Middle frontal gyrus (tissue), 1 donor: ENCODE measurements around the gene STARD7.
"Not testable (repeated sequence)": the region's sequence is repeated elsewhere in the genome, so short reads cannot be mapped to it uniquely, and the experiment has no call there.

Experiments
- DNase-seq: peaks from one replicate; pipeline ENCODE4 v3.0.0-alpha.2; 2015; ENCODE audit warnings: low spot score; ENCODE audit errors: extremely low spot score

Gene STARD7, protein sequence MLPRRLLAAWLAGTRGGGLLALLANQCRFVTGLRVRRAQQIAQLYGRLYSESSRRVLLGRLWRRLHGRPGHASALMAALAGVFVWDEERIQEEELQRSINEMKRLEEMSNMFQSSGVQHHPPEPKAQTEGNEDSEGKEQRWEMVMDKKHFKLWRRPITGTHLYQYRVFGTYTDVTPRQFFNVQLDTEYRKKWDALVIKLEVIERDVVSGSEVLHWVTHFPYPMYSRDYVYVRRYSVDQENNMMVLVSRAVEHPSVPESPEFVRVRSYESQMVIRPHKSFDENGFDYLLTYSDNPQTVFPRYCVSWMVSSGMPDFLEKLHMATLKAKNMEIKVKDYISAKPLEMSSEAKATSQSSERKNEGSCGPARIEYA

GRCh38 chr2:96208143-96209010, at the start of gene STARD7:
Gene STARD7 (minus strand): TSS chr2:96208827. CDS start chr2:96208434, 393 bp downstream.
- DNase-seq = peak; percentile 93

GRCh38 chr2:96257744-96258143, 49.1 kb upstream of the STARD7 start:
- not testable (repeated sequence) for DNase-seq

GRCh38 chr2:96256611-96257113, 48.0 kb upstream of the STARD7 start:
- DNase-seq = no peak

- DNase-seq = no peak
Measured at GRCh38 chr2:96254571-96254970, 45.9 kb upstream of the STARD7 start.

DNA sequence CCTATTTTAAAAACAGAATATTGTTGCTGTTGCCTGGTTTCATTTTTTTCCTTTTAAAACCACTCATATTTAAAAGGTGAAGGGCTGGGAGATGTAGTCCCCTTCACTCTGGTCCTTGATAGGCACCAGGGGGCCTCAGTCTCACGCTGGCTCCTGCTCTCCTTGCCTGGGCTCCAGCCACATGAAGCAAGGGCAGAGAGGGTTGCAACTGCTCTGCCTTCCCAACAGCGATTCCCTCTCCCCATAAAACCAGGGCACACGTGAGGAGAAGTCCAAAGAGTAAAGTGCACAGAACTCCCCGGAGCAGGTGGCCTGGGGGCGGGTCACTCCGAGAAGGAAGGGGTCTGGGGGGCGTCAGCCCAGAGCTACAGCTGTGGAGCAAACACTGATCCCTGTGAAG, 44.4 kb upstream of the STARD7 start:
- DNase-seq = no peak

DNA sequence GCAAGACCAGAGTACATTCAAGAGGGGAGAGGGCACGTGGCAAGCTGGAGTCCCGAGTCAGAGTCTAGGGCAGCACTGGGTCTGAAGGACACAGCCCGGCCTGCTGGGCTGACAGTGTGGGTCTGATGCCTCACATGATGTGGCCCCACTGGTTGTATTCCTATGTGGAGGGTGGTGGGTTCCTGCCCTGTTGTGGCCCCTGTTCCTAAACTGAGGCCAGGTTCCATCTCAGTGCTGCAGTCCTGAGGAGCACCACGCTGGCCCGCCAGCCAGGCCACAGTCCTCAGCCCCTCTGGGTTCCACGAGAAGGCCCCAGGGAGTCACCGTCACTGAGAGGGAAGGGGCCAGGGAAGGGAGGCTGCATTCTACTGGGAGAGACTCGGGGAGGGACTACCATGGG, 43.9 kb upstream of the STARD7 start:
- DNase-seq = no peak

DNA sequence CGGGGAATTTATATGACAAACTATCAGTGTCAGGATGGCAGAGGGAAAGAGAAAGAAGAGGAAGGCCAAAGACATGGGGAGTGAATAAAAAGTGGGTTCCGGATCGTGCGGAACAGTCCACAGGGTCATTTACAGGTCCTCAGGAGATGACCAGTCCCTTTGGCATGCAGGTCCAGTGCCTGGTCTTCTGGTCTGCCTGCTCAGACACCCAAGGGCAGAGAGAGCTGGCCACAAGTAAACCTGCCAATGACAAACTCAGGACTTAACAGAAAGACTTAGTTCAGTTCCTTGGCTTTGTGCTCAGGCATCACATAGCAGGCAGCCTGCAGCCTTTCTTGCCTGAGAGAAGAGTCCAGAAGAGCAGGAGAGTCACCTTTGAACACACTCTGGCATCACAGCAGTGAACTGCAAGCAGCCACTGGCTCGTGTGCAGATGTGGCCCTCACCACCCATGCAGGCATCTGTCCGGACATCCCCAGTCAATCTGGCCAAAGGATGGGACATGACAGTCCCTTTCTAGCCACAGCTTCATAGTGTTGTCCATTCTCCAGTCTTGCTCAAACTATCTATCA, 43.2 kb upstream of the STARD7 start:
- no peak for DNase-seq

- DNase-seq = no peak
Measured at GRCh38 chr2:96250188-96250587, 41.6 kb upstream of the STARD7 start.

- DNase-seq = no peak
Measured at GRCh38 chr2:96249654-96250053, 41.0 kb upstream of the STARD7 start.

GRCh38 chr2:96248624-96249023, 40.0 kb upstream of the STARD7 start:
- no peak for DNase-seq

DNA sequence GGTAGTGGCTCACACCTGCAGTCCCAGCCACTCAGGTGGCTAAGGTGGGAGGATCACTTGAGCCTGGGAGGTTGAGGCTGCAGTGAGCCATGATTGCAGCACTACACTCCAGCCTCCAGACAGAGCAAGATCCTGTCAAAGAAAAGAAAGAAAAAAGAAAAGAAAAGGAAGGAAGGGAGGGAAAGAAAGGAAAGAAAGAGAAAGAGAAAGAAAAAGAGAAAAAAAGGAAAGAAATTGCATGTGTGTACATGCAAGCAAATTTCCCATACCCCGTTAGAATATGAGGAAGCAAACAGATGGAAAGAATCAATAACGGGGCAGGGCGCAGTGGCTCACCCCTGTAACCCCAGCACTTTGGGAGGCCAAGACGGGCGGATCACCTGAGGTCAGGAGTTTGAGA, 39.3 kb upstream of the STARD7 start:
- no peak for DNase-seq

- no peak for DNase-seq
Measured at GRCh38 chr2:96247009-96247408, 38.4 kb upstream of the STARD7 start.

GRCh38 chr2:96245609-96246390, 37.2 kb upstream of the STARD7 start:
- DNase-seq = no peak

DNA sequence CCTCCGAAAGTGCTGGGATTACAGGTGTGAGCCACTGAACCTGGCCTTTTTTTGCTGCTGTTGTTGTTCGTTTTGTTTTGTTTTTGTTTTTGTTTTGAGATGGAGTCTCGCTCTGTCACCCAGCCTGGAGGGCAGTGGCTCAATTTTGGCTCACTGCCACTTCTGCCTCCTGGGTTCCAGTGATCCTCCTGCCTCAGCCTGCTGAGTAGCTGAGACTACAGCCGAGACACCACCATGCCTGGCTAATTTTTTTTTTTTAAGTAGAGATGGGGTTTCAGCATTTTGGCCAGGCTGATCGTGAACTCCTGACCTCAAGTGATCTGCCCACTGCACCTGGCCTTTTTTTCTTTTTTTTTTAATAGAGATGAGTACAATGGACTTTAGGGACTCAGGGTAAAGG, 35.2 kb upstream of the STARD7 start:
- DNase-seq = no peak

DNA sequence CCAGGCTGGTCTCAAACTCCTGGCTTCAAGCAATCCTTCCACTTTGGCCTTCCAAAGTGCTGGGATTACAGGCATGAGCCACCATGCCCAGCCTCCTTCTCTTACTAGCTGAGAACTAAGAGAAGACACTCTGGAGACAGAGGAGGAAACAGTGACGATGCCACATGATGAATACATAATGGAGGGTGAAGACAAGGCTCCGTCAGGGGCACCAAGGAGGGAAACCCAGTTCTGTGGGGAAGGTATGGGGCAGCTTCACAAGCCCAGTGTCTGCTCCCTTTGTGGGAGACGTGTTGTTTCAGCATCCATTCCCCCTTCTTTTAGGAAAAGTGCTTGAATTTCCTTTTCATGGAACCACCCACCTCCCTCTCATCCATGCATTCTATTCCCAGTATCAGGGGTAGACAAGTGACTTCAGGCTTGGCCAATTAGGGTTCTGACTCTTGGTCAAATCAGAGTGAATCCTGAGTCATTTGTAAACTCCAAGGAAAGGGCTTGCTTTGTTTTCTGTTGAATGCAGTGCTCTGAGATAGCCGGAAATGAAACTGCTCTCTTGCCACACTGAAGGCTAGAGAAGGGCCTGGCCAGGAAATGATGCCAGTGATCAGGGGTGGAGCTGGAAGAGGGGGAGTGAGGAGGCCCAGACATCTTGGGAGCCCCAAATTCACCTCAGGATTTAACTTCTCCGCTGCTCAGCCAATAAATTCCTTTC, 33.4 kb upstream of the STARD7 start:
- no peak for DNase-seq

- no peak for DNase-seq
Measured at GRCh38 chr2:96241227-96241626, 32.6 kb upstream of the STARD7 start.

- no peak for DNase-seq
Measured at GRCh38 chr2:96240341-96241038, 31.9 kb upstream of the STARD7 start.

DNA sequence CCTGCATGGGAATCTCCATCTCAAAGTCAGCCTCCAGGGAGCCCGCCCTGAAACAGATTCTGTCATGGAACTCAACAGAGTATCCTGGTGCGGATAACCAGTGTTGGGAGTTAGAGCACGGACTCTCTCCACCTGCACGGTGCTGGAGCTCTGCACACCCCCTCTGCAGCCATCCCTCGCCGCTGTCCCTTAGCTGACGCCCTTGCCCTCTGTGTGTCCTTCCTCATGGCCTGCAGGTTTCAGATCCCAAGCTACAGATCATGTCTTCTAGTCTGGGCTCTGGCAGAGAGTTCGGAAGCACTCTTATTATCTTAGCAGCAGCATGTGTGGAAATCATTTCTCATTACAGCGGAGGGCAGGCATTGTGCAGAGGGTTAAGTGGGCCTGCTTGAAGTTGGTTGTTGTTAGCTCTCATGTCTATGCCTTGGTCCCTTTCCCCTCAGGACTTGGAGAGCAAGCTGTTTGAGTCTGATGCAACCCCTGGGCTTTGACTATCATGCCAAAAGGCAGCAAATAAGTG, 31.2 kb upstream of the STARD7 start:
- DNase-seq = no peak

GRCh38 chr2:96239091-96239490, 30.5 kb upstream of the STARD7 start:
- no peak for DNase-seq

DNA sequence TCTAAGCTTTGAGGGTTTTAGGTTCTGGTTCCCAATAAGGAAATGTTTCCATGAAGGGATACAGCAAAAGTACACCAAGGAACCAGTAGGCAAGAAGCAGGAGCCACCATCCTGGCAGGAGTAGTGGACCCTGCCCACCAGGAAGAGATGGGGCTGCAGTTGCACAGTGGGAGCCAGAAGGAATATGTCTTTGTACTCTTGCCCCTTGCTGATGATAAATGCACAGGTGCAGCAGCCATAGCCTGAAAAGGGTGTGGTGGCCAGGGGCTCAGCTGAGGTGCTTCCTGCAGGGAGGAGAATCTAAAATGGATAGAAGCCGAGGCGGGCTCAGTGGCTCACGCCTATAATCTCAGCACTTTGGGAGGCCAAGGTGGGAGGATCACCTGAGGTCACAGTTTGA, 29.6 kb upstream of the STARD7 start:
- DNase-seq = no peak
